Hepatocyte (in vitro differentiated cells): ENCODE results near the gene MFAP2. TPM values are rescaled to one million over a fixed set of nuclear protein-coding genes. Genes with fewer than 3 reads are reported as not detected.
"Not testable (repeated sequence)": the region's sequence is repeated elsewhere in the genome, so short reads cannot be mapped to it uniquely, and the experiment has no call there.

ENCODE experiments used
- DNase-seq: peaks from one replicate; pipeline ENCODE4 v3.0.0-alpha.2; 2016; ENCODE audit warnings: low spot score
- H2AFZ ChIP-seq: fragments of 200-600 bp; sonication (generic); 2 replicates; pipeline ENCODE4 v1.6.0; 2016; ENCODE audit warnings: antibody characterized with exemption, mild to moderate bottlenecking
- H3K27ac ChIP-seq: fragments of 200-600 bp; sonication (generic); 2 replicates; pipeline ENCODE4 v1.5.1; 2016; ENCODE audit warnings: mild to moderate bottlenecking
- H3K27me3 ChIP-seq: fragments of 200-600 bp; sonication (generic); 2 replicates; pipeline ENCODE4 v1.6.1; 2016
- H3K36me3 ChIP-seq: fragments of 200-600 bp; sonication (generic); replicated peaks from 2 replicates; pipeline ENCODE4 v1.5.1; 2016; ENCODE audit warnings: low read depth; ENCODE audit not compliant: insufficient read depth
- H3K4me1 ChIP-seq: fragments of 200-600 bp; sonication (generic); 2 replicates; pipeline ENCODE4 v1.5.1; 2016; ENCODE audit warnings: mild to moderate bottlenecking, moderate library complexity; ENCODE audit not compliant: insufficient read depth
- H3K4me2 ChIP-seq: fragments of 200-600 bp; sonication (generic); 2 replicates; pipeline ENCODE4 v1.6.0; 2016
- H3K4me3 ChIP-seq: fragments of 200-600 bp; sonication (generic); 2 replicates; pipeline ENCODE4 v1.5.1; 2016; ENCODE audit warnings: mild to moderate bottlenecking
- H3K79me2 ChIP-seq: fragments of 200-600 bp; sonication (generic); 2 replicates; pipeline ENCODE4 v1.6.0; 2017; ENCODE audit warnings: mild to moderate bottlenecking
- H3K9me2 ChIP-seq: fragments of 200-600 bp; sonication (generic); replicated peaks from 2 replicates; pipeline ENCODE4 v1.6.0; 2017; ENCODE audit warnings: mild to moderate bottlenecking; ENCODE audit not compliant: insufficient read depth
- H3K9me3 ChIP-seq: fragments of 200-600 bp; sonication (generic); 2 replicates; pipeline ENCODE4 v1.5.1; 2016; ENCODE audit warnings: low read depth, mild to moderate bottlenecking
- H4K20me1 ChIP-seq: fragments of 200-600 bp; sonication (generic); 2 replicates; pipeline ENCODE4 v1.6.0; 2016; ENCODE audit warnings: mild to moderate bottlenecking; ENCODE audit not compliant: insufficient read depth, poor library complexity, severe bottlenecking
- CTCF ChIP-seq: fragments of 200-600 bp; sonication (generic); IDR thresholded peaks from 2 replicates; pipeline ENCODE4 v1.5.1; 2016; ENCODE audit warnings: antibody characterized with exemption, mild to moderate bottlenecking; ENCODE audit not compliant: poor library complexity
- EZH2 ChIP-seq: fragments of 200-600 bp; sonication (generic); IDR thresholded peaks from 2 replicates; pipeline ENCODE4 v1.6.1; 2016; ENCODE audit warnings: antibody characterized with exemption, mild to moderate bottlenecking, borderline replicate concordance
- EZH2phosphoT487 ChIP-seq: fragments of 200-600 bp; sonication (generic); IDR thresholded peaks from one replicate; pipeline ENCODE4 v1.6.1; 2018; ENCODE audit warnings: antibody characterized with exemption, mild to moderate bottlenecking, low read depth, moderate library complexity; ENCODE audit not compliant: unreplicated experiment, severe bottlenecking
- WGBS: methylation state at CpG from one replicate; pipeline ENCODE4 v1.1.6; 2016; ENCODE audit warnings: low lambda C conversion rate; ENCODE audit errors: missing lambda C conversion rate; 5-methylcytosine and 5-hydroxymethylcytosine counted together
- polyA plus RNA-seq: library from polyadenylated mRNA; unstranded; fragments of >200 nt; fragmentation: Nextera tagmentation; extraction: Ambion mirVana; gene quantifications from 2 replicates; pipeline ENCODE4 v1.2.1, GENCODE V29; 2016
- total RNA-seq: library from RNA; depleted of rRNA; stranded (reverse); fragments of >200 nt; gene quantifications from 2 replicates; pipeline ENCODE4 v1.2.3, GENCODE V29; 2014

MFAP2 gene
- total and polyA plus RNA-seq, 2 experiments from 2014 or later, result 172 to 551 TPM

GRCh38 chr1:16946646-16947045 lies 33.8 kb downstream of the MFAP2 start:
- H3K4me3 ChIP-seq, result no peak overlapping the region
- H3K4me2 ChIP-seq, result no peak overlapping the region
- WGBS, result 95% methylated on average over 19 of the region's 19 CpGs
- H3K9me2 ChIP-seq, result no peaks in the 10 kb centered on the region
- TF ChIP-seq EZH2phosphoT487 (no peak), EZH2 (no peak), CTCF (no peak)
- no peaks in the 10 kb centered on the region for H3K36me3 ChIP-seq
- no peaks in the 10 kb centered on the region for H3K9me3 ChIP-seq
- H3K4me1 ChIP-seq, result no peaks in the 10 kb centered on the region
- no peaks in the 10 kb centered on the region for H4K20me1 ChIP-seq
- no peaks in the 10 kb centered on the region for H3K79me2 ChIP-seq
- no peak overlapping the region for H3K27ac ChIP-seq
- no peak overlapping the region for H2AFZ ChIP-seq
- H3K27me3 ChIP-seq, result no peaks in the 10 kb centered on the region
- no peak for DNase-seq

GRCh38 chr1:16946185-16946584 lies 34.2 kb downstream of the MFAP2 start:
- WGBS, result 93% methylated on average over 11 of the region's 13 CpGs
- not testable (repeated sequence) for H3K79me2 ChIP-seq, H3K27ac ChIP-seq, H3K4me2 ChIP-seq, H3K27me3 ChIP-seq, H2AFZ ChIP-seq, H3K4me3 ChIP-seq, H4K20me1 ChIP-seq, H3K4me1 ChIP-seq, H3K9me2 ChIP-seq, H3K9me3 ChIP-seq, DNase-seq, H3K36me3 ChIP-seq

GRCh38 chr1:16945512-16945911 lies 34.9 kb downstream of the MFAP2 start:
- 100% methylated on average over 3 of the region's 9 CpGs for WGBS
- H3K9me3 ChIP-seq, H4K20me1 ChIP-seq, H3K4me3 ChIP-seq, H3K4me2 ChIP-seq, H3K36me3 ChIP-seq, H3K9me2 ChIP-seq, H2AFZ ChIP-seq, H3K27ac ChIP-seq, DNase-seq, H3K4me1 ChIP-seq, H3K27me3 ChIP-seq, H3K79me2 ChIP-seq: not testable (repeated sequence)

- no peak for TF ChIP-seq EZH2
- no peak for TF ChIP-seq CTCF
- TF ChIP-seq EZH2phosphoT487, result no peak
- no peaks in the 10 kb centered on the region for H3K4me1 ChIP-seq
- H3K4me3 ChIP-seq, result no peak overlapping the region
- H3K9me2 ChIP-seq, result no peaks in the 10 kb centered on the region
- H3K9me3 ChIP-seq, result no peaks in the 10 kb centered on the region
- no peaks in the 10 kb centered on the region for H3K79me2 ChIP-seq
- no peak overlapping the region for H3K27ac ChIP-seq
- WGBS, result 90% methylated on average over 19 of the region's 19 CpGs
- no peak for DNase-seq
- no peaks in the 10 kb centered on the region for H3K27me3 ChIP-seq
- H3K36me3 ChIP-seq, result no peaks in the 10 kb centered on the region
- no peak overlapping the region for H2AFZ ChIP-seq
- H4K20me1 ChIP-seq, result no peaks in the 10 kb centered on the region
- H3K4me2 ChIP-seq, result no peak overlapping the region
Observed at GRCh38 chr1:16944038-16944437, 36.4 kb downstream of the MFAP2 start.

GRCh38 chr1:16939386-16940180 lies 40.8 kb downstream of the MFAP2 start:
- not testable (repeated sequence) for DNase-seq, H4K20me1 ChIP-seq, H3K36me3 ChIP-seq, H3K9me3 ChIP-seq, H3K27ac ChIP-seq, H3K4me2 ChIP-seq, H3K9me2 ChIP-seq, H3K4me3 ChIP-seq, H3K27me3 ChIP-seq, H3K79me2 ChIP-seq, H2AFZ ChIP-seq, H3K4me1 ChIP-seq
- 98% methylated on average over 26 of the region's 32 CpGs for WGBS
